H1 (cell line): ENCODE measurements around the gene KCND3.

Source experiments
- ASH2L ChIP-seq: fragments of 200-600, 300-600 bp; sonication (generic); IDR thresholded peaks from one replicate; pipeline ENCODE4 v1.7.1; 2017; ENCODE audit warnings: low read length
- RFX5 ChIP-seq: IDR thresholded peaks from 2 replicates; pipeline ENCODE4 v1.6.1; 2011; ENCODE audit warnings: low read depth, low read length, improper control_type of control experiment, borderline replicate concordance
- YY1 ChIP-seq: IDR thresholded peaks from 2 replicates; pipeline ENCODE4 v1.6.1; 2011; ENCODE audit warnings: low read depth, mild to moderate bottlenecking, low read length
- TF ChIP-seq, protein P1 (sequence below), 3 experiments: IDR thresholded peaks; 1 replicate in 2 of 3; 2 replicates in 1 of 3; pipeline versions ENCODE4 v1.5.1 to v1.6.1; 2011; ENCODE audit warnings: low read length in 3 of 3, mild to moderate bottlenecking in 3 of 3, inconsistent platforms in 2 of 3, low read depth in 1 of 3, moderate library complexity in 1 of 3; ENCODE audit not compliant: insufficient read depth in 1 of 3; ENCODE audit errors: control extremely low read depth in 1 of 3

DNA sequence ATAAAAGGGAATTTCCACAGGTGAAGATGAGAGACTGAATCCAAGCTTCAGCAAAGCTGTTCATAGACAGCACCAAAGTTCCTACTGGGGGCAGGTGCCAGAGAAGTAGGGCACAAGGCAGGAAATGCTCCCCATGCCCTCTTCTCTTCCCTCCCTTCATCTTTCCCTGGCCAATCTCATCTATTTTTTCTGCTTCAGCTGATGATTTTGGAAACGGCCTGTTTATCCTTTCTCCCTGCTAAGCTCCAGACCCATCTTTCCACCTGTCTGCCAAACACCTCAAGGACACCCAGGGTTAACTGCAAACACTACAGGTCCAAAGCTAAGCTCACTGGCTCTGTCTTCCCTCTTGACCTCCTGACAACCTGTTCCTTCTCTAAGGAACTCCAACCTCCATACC, 18.1 kb downstream of the KCND3 start:
- TF ChIP-seq, protein P1, sequence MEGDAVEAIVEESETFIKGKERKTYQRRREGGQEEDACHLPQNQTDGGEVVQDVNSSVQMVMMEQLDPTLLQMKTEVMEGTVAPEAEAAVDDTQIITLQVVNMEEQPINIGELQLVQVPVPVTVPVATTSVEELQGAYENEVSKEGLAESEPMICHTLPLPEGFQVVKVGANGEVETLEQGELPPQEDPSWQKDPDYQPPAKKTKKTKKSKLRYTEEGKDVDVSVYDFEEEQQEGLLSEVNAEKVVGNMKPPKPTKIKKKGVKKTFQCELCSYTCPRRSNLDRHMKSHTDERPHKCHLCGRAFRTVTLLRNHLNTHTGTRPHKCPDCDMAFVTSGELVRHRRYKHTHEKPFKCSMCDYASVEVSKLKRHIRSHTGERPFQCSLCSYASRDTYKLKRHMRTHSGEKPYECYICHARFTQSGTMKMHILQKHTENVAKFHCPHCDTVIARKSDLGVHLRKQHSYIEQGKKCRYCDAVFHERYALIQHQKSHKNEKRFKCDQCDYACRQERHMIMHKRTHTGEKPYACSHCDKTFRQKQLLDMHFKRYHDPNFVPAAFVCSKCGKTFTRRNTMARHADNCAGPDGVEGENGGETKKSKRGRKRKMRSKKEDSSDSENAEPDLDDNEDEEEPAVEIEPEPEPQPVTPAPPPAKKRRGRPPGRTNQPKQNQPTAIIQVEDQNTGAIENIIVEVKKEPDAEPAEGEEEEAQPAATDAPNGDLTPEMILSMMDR (IDR thresholded peaks at IDR 0.05; ENCODE audit: control extremely low read depth in 1 of 3, insufficient read depth in 1 of 3, low read depth in 1 of 3, low read length in 3 of 3), result no peak
- no peak for TF ChIP-seq YY1
- no peak for TF ChIP-seq RFX5
- no peak for TF ChIP-seq ASH2L
